ENCODE results near the gene TRIM74.
"Not testable (repeated sequence)": the region's sequence is repeated elsewhere in the genome, so short reads cannot be mapped to it uniquely, and the experiment has no call there.

Gene TRIM74

GRCh38 chr7:72960029-72960428, 9.2 kb downstream of the TRIM74 start:
- not testable (repeated sequence) for DNase-seq (ENCODE audit: extremely low read depth in 1 of 2, low read depth in 1 of 2)

DNA sequence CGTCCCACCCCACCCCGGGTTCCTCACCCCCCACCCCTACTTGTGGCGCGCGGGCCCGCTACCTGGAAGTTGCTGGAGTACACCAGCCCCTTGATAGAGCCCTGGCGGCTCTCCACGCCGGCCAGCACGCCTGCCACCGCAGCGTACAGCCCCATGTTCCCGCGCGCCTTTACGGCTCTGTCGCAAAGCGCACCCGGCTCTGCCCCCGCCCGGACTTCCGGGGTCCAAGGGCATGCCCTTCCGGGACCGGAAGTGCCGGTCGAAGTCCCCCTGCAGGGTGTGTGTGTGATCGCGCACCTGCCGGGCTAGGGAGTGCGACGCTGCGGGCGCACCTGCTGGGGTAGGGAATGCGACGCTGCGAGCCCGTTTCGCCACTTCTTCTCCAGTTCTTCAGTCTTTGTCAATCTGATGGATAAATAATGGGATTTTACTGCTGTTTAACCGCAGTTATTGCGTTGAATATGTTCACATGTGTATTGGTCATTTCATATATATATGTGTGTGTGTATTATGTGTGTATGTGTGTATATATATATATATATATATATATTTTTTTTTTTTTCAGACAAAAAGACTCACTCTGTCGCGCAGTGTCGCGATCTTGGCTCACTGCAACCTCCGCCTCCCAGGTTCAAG, 14.6 kb downstream of the TRIM74 start:
- not testable (repeated sequence) for DNase-seq (ENCODE audit: extremely low read depth in 1 of 2, low read depth in 1 of 2)

- not testable (repeated sequence) for DNase-seq (ENCODE audit: extremely low read depth in 1 of 2, low read depth in 1 of 2)
Observed at GRCh38 chr7:72953901-72954562, 15.2 kb downstream of the TRIM74 start.

DNA sequence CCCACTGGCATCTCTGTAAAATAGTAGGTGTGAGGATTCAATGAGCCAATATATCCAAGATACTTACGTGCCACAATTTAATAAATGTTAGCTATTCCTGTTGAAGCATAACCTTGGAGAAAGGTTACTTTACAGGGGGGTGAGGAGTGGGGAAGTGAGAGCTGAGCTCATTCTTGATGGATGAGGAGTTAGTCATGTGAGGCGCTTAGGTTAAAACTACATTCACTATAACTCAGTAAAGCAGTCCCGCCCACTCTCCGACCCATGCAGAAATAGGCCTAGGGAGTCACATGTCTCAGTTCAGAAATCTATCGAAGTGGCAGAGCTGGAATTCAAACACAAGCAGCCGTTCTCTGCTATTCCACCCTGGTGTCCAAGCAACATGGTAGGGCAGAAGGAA, 18.8 kb downstream of the TRIM74 start:
- DNase-seq (ENCODE audit: extremely low read depth in 1 of 2, low read depth in 1 of 2), result not testable (repeated sequence)

- DNase-seq (ENCODE audit: extremely low read depth in 1 of 2, low read depth in 1 of 2), result not testable (repeated sequence)
Observed at GRCh38 chr7:72949686-72950085, 19.6 kb downstream of the TRIM74 start.

GRCh38 chr7:72949276-72949675, 20.0 kb downstream of the TRIM74 start:
- DNase-seq (ENCODE audit: extremely low read depth in 1 of 2, low read depth in 1 of 2), result not testable (repeated sequence)

DNA sequence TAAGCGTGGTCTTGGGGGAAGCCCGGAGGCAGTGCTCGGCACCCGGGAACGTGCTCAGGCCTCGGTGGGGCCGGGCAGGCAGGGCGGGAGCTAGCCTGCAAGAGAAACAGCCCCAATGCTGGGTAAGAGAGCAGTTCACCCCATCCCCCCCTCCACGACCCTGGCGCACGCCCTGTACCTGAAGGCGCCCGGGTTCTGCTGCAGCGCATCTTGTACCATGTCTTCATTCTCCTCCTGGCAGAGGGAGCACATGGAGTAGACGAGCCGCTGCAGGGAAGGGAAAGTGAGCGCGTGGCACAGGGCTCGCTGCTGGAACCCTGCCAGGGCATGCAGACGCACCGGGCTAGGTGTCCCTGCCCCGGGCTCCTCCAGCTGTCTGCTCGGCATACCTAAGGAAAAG, 20.6 kb downstream of the TRIM74 start:
- DNase-seq (ENCODE audit: extremely low read depth in 1 of 2, low read depth in 1 of 2), result not testable (repeated sequence)

GRCh38 chr7:72946130-72946745, 23.0 kb downstream of the TRIM74 start:
- not testable (repeated sequence) for DNase-seq (ENCODE audit: extremely low read depth in 1 of 2, low read depth in 1 of 2)

DNA sequence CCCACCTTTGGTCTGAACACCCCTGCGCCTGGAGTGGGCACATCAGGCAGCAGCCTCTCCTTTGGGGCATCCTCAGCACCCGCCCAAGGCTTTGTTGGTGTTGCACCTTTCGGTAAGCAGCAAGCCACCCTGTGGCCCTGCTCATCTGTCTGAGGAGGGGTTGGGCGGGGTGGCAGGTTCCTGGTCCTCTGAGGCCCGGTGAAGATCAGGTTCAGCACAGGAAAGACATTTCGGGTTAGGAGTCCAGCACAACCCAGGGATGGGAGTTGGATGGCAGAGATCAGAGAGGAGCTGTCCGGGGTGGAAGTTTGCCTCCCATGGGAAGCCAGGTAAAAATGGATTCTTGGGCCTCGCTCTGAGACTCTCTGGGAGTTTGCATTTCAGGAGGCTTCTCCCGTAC, 23.7 kb downstream of the TRIM74 start:
- not testable (repeated sequence) for DNase-seq (ENCODE audit: extremely low read depth in 1 of 2, low read depth in 1 of 2)

DNA sequence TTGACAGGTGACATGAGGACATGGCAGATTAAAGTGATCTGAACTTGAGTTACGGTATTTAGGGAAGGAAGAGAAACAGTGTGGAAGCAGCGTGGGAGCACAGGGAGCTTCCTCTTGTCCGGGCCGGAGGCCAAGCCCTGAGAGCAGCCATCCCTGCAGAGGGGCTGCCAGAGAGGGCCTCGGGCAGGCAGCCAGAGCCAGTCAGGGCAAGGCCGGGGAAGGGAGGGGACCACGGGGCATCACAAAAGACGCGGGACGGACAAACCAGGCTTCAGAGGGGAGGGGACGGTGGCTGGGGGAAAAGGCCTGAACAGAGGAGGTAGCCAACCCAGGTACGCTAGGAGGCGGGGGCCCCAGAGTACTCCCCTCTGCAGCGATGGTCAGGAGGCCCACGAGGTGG, 24.3 kb downstream of the TRIM74 start:
- not testable (repeated sequence) for DNase-seq (ENCODE audit: extremely low read depth in 1 of 2, low read depth in 1 of 2)

- not testable (repeated sequence) for DNase-seq (ENCODE audit: extremely low read depth in 1 of 2, low read depth in 1 of 2)
Observed at GRCh38 chr7:72942956-72943355, 26.3 kb downstream of the TRIM74 start.

GRCh38 chr7:72942022-72942705, 27.1 kb downstream of the TRIM74 start:
- DNase-seq (ENCODE audit: extremely low read depth in 1 of 2, low read depth in 1 of 2), result not testable (repeated sequence)

DNA sequence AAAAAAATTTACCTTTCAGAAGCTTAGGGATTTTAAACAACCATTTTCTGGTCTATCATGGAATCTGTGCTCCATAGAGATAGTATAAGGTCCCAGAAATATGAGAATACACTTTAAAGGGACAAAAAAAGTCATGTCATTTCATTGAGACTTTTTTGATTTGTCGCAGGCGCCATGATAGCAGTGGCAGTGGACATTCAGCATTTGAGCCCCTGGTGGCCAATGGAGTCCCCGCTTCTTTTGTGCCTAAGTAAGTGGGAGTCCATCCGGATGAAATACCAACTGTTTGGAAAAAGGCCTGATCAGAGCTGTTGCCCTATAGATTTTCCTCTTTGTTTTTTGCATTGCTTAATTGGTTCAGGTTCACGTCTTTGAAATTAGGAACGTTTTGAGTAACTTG, 41.0 kb downstream of the TRIM74 start:
- not testable (repeated sequence) for DNase-seq (ENCODE audit: extremely low read depth in 1 of 2, low read depth in 1 of 2)

DNA sequence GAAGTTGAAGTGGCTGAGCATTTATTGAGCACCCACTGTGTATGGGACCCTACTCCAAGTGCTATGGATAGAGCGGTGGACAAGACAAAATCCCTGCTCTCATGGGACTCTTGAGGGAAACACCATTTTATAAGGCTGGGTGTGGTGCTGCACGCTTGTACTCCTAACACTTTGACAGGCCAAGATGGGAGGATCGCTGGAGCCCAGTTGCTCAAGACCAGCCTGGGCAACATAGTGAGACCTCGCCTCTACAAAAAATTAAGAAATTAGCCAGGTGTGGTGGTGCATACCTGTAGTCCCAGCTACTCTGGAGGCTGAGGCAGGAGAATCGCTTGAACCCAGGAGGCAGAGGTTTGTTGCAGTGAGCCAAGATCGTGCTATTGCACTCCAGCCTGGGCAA, 41.5 kb downstream of the TRIM74 start:
- not testable (repeated sequence) for DNase-seq (ENCODE audit: extremely low read depth in 1 of 2, low read depth in 1 of 2)

DNA sequence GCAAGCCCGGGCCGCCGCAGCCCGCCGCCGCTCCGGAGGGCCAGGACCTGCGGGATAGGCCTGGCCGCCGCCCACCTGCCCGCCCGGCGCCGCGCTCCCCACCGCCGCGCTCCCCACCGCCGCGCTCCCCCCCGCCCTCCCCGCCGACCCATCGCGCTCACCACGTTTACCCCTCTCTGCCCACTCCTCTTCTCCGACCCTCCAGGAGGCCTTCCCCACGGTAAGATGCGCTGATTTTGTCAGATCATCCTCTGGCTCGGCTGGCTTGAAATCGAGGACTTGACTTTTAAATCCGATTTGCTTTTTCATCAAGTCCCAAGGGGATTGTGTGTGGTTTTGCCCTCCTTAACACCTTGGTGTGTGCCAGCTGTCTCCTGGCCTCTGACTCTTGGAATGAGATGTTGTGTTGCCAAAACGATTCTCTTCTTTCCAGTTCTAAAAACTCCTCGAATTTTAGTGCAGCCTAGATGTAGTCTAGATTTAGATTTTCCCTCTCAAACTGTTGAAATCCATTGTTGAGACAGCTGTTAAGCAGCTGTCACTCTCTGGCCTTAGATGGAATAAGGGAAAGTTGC, 43.6 kb downstream of the TRIM74 start:
- no peak for DNase-seq (ENCODE audit: extremely low read depth in 1 of 2, low read depth in 1 of 2)

GRCh38 chr7:72924733-72925545, 44.3 kb downstream of the TRIM74 start, which contains the start of gene POM121:
POM121 (plus strand) TSS chr7:72925095; CDS start chr7:72925122, 27 bp downstream.
- peak; percentile 49 to 77 for DNase-seq (ENCODE audit: extremely low read depth in 1 of 2, low read depth in 1 of 2)

- DNase-seq (ENCODE audit: extremely low read depth in 1 of 2, low read depth in 1 of 2), result no peak
Observed at GRCh38 chr7:72924386-72924732, 44.9 kb downstream of the TRIM74 start.

GRCh38 chr7:72919256-72919775, 50.0 kb downstream of the TRIM74 start:
- no peak for DNase-seq (ENCODE audit: extremely low read depth in 1 of 2, low read depth in 1 of 2)

- DNase-seq (ENCODE audit: extremely low read depth in 1 of 2, low read depth in 1 of 2), result peak in 1 of 2 donors; percentile 14
Observed at GRCh38 chr7:72914756-72915525, 54.3 kb downstream of the TRIM74 start.

All from activated CD8-positive, alpha-beta memory T cell treated with anti-CD3 and anti-CD28 coated beads for 1 hour (primary cell).